Right lobe of liver (tissue), 4 donors: ENCODE results near the gene LAMB1.

Source experiments
- CTCF ChIP-seq, 4 donors: fragments of 200-600 bp in 3 of 4; fragments of 450-650 bp in 1 of 4; IDR thresholded peaks; one replicate each; pipeline versions ENCODE4 v1.5.1 to v1.8.0; 2016 to 2022; ENCODE audit warnings: antibody characterized with exemption in 4 of 4, mild to moderate bottlenecking in 2 of 4
- POLR2A ChIP-seq: fragments of 450-650 bp; IDR thresholded peaks from one replicate; pipeline ENCODE4 v1.6.1; 2017; ENCODE audit warnings: antibody characterized with exemption, mild to moderate bottlenecking
- donor health status: DM: no; HTN: no; CAD: no.
- donor health status: DM: no; HTN: no; CAD: no.
- donor health status: DM: no; HTN: yes; CAD: no.

GRCh38 chr7:107879400-107880035 is 123.4 kb downstream of the LAMB1 start:
- TF ChIP-seq CTCF (IDR thresholded peaks at IDR 0.05), result peak; percentile 75 to 89 (median 80)
- no peak for TF ChIP-seq POLR2A
